22Rv1 (cell line): ENCODE measurements around the gene STAM2.
"Not testable (repeated sequence)": the region's sequence is repeated elsewhere in the genome, so short reads cannot be mapped to it uniquely, and the experiment has no call there.

ENCODE experiments used
- ZFX ChIP-seq: fragments of 450-650 bp; IDR thresholded peaks from 2 replicates; pipeline ENCODE4 v1.6.1; 2017; ENCODE audit warnings: antibody characterized with exemption, borderline replicate concordance
- TF ChIP-seq, protein P1 (sequence below): fragments of 450-650 bp; IDR thresholded peaks from 2 replicates; pipeline ENCODE4 v1.5.1; 2017; ENCODE audit warnings: mild to moderate bottlenecking

DNA sequence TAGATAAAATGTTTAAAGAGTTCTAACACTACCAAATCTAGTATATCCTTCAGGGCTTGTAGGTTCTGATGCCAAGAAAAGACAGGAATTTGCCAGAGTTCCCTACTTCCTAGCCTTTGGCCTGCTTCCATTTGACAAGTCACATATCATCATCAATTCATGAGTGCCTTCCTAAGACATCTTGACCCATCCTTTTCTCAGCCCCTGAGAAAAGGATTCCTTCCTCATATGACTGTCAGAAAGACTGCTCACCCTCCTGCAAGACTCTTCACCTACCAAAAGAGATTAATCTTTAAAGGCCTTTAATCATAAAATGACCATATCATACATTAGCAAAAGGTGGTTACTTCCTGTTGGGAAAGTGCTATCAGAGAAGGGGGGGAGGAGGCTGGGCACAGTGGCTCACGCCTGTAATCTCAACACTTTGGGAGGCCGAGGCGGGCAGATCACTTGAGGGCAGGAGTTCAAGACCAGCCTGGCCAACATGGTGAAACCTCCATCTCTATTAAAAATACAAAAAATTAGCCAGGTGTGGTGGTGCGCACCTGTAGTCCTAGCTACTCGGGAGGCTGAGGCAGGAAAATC lies 3.3 kb downstream of the STAM2 start:
- TF ChIP-seq, protein P1, sequence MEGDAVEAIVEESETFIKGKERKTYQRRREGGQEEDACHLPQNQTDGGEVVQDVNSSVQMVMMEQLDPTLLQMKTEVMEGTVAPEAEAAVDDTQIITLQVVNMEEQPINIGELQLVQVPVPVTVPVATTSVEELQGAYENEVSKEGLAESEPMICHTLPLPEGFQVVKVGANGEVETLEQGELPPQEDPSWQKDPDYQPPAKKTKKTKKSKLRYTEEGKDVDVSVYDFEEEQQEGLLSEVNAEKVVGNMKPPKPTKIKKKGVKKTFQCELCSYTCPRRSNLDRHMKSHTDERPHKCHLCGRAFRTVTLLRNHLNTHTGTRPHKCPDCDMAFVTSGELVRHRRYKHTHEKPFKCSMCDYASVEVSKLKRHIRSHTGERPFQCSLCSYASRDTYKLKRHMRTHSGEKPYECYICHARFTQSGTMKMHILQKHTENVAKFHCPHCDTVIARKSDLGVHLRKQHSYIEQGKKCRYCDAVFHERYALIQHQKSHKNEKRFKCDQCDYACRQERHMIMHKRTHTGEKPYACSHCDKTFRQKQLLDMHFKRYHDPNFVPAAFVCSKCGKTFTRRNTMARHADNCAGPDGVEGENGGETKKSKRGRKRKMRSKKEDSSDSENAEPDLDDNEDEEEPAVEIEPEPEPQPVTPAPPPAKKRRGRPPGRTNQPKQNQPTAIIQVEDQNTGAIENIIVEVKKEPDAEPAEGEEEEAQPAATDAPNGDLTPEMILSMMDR, result not testable (repeated sequence)
- not testable (repeated sequence) for TF ChIP-seq ZFX
